ENCODE measurements around the gene PPFIA4.
"Not testable (repeated sequence)": the region's sequence is repeated elsewhere in the genome, so short reads cannot be mapped to it uniquely, and the experiment has no call there.

Gene PPFIA4

DNA sequence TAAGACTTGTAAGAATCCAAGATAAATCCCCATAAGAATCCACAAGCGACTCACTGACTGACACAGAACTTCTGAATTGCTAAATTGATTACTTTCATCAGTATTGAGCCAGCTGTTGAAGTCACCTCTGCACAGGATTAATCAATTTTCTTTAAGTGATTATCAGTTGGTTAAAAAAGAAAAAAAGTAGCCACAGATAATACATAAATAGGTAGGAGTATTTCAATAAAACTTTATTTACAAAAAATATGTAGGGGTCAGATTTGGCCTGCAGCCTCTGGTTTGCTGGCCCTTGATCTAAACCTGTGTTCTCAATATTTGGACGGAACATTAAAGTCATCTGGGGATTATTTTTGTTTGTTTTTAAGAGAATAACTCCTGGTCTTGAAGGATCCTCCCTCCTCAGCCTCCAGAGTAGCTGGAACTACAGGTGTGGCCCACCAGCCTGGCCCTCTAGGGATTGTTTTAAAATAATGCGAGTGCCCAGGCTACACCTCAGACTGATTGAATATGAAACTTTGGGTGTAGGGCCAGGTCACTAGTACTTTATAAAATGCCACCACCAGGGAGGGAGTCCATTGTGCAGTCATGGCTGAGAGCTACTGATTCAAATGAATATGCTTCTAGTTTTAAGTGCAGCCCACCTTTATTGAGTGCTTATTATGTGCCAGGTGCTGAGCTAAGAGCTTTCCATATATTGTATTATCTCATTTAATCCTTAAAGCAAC is 25.9 kb upstream of the PPFIA4 start:
- Histone ChIP-seq H3K4me3 (ENCODE audit: low read length) (no peak overlapping the region), H4K20me1 (ENCODE audit: insufficient read depth, low read length) (no peaks in the 10 kb centered on the region), H3K4me1 (ENCODE audit: low read length) (peaks cover 12% of the 10 kb centered on the region), H2AFZ (ENCODE audit: low read depth, low read length) (peak overlapping the region; percentile 99), H3K4me2 (ENCODE audit: low read length) (no peak overlapping the region), H3K79me2 (ENCODE audit: low read length) (no peaks in the 10 kb centered on the region), H3K36me3 (replicated peaks; ENCODE audit: low read depth, low read length) (no peaks in the 10 kb centered on the region), H3K27me3 (ENCODE audit: low read depth, low read length) (peaks cover 30% of the 10 kb centered on the region), H3K9me3 (ENCODE audit: insufficient read depth, low read length) (no peaks in the 10 kb centered on the region), H3K9ac (ENCODE audit: low read length) (no peak overlapping the region), H3K27ac (ENCODE audit: low read length) (no peak overlapping the region)
- no peak for TF ChIP-seq EZH2phosphoT487 (IDR thresholded peaks at IDR 0.05; ENCODE audit: low read depth)
- TF ChIP-seq, protein P1, sequence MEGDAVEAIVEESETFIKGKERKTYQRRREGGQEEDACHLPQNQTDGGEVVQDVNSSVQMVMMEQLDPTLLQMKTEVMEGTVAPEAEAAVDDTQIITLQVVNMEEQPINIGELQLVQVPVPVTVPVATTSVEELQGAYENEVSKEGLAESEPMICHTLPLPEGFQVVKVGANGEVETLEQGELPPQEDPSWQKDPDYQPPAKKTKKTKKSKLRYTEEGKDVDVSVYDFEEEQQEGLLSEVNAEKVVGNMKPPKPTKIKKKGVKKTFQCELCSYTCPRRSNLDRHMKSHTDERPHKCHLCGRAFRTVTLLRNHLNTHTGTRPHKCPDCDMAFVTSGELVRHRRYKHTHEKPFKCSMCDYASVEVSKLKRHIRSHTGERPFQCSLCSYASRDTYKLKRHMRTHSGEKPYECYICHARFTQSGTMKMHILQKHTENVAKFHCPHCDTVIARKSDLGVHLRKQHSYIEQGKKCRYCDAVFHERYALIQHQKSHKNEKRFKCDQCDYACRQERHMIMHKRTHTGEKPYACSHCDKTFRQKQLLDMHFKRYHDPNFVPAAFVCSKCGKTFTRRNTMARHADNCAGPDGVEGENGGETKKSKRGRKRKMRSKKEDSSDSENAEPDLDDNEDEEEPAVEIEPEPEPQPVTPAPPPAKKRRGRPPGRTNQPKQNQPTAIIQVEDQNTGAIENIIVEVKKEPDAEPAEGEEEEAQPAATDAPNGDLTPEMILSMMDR (IDR thresholded peaks at IDR 0.05; ENCODE audit: low read depth, low read length), result no peak

DNA sequence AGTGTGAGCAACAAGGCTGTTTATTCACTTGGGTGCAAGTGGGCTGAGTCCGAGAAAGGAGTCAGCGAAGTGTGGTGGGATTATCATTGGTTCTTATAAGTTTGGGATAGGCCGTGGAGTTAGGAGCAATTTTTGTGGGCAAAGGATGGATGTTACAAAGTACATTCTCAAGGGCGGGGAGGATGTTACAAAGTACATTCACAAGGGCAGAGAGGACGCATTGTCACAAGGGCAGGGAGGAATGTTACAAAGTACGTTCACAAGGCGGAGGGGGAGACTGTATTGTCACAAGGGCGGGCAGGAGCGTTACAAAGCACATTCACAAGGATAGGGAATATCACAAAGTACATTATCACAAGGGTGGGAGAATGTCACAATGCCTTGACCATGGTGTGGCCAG is 24.3 kb upstream of the PPFIA4 start:
- H2AFZ ChIP-seq (ENCODE audit: low read depth, low read length), result no peak overlapping the region
- H3K9ac ChIP-seq (ENCODE audit: low read length), result no peak overlapping the region
- H3K36me3 ChIP-seq (replicated peaks; ENCODE audit: low read depth, low read length), result no peaks in the 10 kb centered on the region
- H4K20me1 ChIP-seq (ENCODE audit: insufficient read depth, low read length), result no peaks in the 10 kb centered on the region
- no peaks in the 10 kb centered on the region for H3K9me3 ChIP-seq (ENCODE audit: insufficient read depth, low read length)
- no peak for TF ChIP-seq EZH2phosphoT487 (IDR thresholded peaks at IDR 0.05; ENCODE audit: low read depth)
- TF ChIP-seq, protein P1 (IDR thresholded peaks at IDR 0.05; ENCODE audit: low read depth, low read length), result no peak
- no peaks in the 10 kb centered on the region for H3K79me2 ChIP-seq (ENCODE audit: low read length)
- H3K27me3 ChIP-seq (ENCODE audit: low read depth, low read length), result peaks cover 15% of the 10 kb centered on the region
- no peak overlapping the region for H3K27ac ChIP-seq (ENCODE audit: low read length)
- H3K4me1 ChIP-seq (ENCODE audit: low read length), result peaks cover 16% of the 10 kb centered on the region
- H3K4me2 ChIP-seq (ENCODE audit: low read length), result no peak overlapping the region
- H3K4me3 ChIP-seq (ENCODE audit: low read length), result no peak overlapping the region

DNA sequence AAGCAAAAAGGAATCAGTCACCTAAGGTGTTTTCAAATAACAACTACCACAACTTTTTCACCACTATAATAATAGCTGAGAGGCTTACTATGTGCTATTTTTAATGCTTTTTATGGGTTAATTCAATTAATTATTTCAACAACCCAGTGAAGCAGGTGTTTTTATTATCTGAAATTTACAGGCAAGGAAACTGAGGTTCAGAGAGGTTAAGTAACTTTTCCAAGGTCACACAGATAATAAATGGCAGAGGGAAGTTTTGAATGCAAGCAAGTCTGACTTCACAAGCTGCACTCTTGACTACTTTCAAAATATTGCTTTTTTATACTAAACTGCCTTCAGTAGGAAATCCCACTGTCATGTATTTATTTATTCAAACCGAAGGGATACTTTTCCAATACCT is 23.3 kb upstream of the PPFIA4 start:
- Histone ChIP-seq H3K4me2 (ENCODE audit: low read length) (no peak overlapping the region), H3K4me1 (ENCODE audit: low read length) (peaks cover 16% of the 10 kb centered on the region), H3K9me3 (ENCODE audit: insufficient read depth, low read length) (no peaks in the 10 kb centered on the region), H3K4me3 (ENCODE audit: low read length) (no peak overlapping the region), H2AFZ (ENCODE audit: low read depth, low read length) (no peak overlapping the region), H3K36me3 (replicated peaks; ENCODE audit: low read depth, low read length) (no peaks in the 10 kb centered on the region), H3K27ac (ENCODE audit: low read length) (no peak overlapping the region), H3K9ac (ENCODE audit: low read length) (no peak overlapping the region), H4K20me1 (ENCODE audit: insufficient read depth, low read length) (no peaks in the 10 kb centered on the region), H3K79me2 (ENCODE audit: low read length) (peaks cover 8% of the 10 kb centered on the region), H3K27me3 (ENCODE audit: low read depth, low read length) (peaks cover 5% of the 10 kb centered on the region)
- TF ChIP-seq EZH2phosphoT487 (IDR thresholded peaks at IDR 0.05; ENCODE audit: low read depth), result no peak
- TF ChIP-seq, protein P1 (IDR thresholded peaks at IDR 0.05; ENCODE audit: low read depth, low read length), result no peak

DNA sequence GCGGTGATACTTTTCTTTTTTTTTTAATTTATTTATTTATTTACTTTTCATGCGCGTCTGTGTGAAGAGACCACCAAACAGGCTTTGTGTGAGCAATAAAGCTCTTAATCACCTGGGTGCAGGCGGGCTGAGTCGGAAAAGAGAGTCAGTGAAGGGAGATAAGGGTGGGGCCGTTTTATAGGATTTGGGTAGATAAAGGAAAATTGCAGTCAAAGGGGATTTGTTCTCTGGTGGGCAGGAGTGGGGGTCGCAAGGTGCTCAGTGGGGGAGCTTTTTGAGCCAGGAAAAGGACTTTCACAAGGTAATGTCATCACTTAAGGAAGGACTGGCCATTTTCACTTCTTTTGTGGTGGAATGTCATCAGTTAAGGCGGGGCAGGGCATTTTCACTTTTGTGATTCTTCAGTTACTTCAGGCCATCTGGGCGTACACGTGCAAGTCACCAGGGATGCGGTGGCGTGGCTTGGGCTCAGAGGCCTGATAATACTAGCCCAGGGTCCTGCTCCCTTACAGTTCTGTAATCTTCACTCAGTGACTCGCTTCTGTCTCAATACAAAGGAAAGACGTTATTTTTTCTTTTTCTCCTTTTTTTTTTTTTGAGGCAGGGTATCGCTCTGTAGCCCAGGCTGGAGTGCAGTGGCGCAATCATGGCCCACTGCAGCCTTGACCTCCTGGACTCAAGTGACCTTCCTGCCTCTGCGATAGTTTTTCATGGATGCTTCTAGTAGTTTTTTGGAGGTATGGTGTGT is 20.7 kb upstream of the PPFIA4 start:
- H3K9me3 ChIP-seq (ENCODE audit: insufficient read depth, low read length); H3K4me3 ChIP-seq (ENCODE audit: low read length); H3K9ac ChIP-seq (ENCODE audit: low read length); H3K27me3 ChIP-seq (ENCODE audit: low read depth, low read length); H3K27ac ChIP-seq (ENCODE audit: low read length); H4K20me1 ChIP-seq (ENCODE audit: insufficient read depth, low read length): not testable (repeated sequence)
- H3K4me1 ChIP-seq (ENCODE audit: low read length), result peaks cover 12% of the 10 kb centered on the region
- H2AFZ ChIP-seq (ENCODE audit: low read depth, low read length), result peak overlapping the region; percentile 87; the same call in 1 of the 2 replicates
- H3K36me3 ChIP-seq (replicated peaks; ENCODE audit: low read depth, low read length), result peaks cover 14% of the 10 kb centered on the region
- H3K4me2 ChIP-seq (ENCODE audit: low read length), result 0 out of 2 replicates have a peak overlapping the region, but pooled peaks have one; percentile 62
- H3K79me2 ChIP-seq (ENCODE audit: low read length), result peaks cover 29% of the 10 kb centered on the region

All from OCI-LY3 (cell line).